Prostate gland (tissue), 2 donors: ENCODE measurements around the gene ADCYAP1.

Experiments
- POLR2A ChIP-seq: fragments of 450-650 bp; IDR thresholded peaks from one replicate; pipeline ENCODE4 v1.6.1; 2016; ENCODE audit warnings: antibody characterized with exemption, mild to moderate bottlenecking
- TF ChIP-seq, protein P1 (sequence below), 4 experiments: fragments of 200-600 bp in 2 of 4; fragments of 450-650 bp in 2 of 4; sonication (generic) in 2 of 4; IDR thresholded peaks; 1 replicate in 3 of 4; 2 replicates in 1 of 4; pipeline ENCODE4 v1.5.1; 2016 to 2019; ENCODE audit warnings: antibody characterized with exemption in 4 of 4, mild to moderate bottlenecking in 2 of 4, moderate library complexity in 2 of 4

- TF ChIP-seq, protein P1, sequence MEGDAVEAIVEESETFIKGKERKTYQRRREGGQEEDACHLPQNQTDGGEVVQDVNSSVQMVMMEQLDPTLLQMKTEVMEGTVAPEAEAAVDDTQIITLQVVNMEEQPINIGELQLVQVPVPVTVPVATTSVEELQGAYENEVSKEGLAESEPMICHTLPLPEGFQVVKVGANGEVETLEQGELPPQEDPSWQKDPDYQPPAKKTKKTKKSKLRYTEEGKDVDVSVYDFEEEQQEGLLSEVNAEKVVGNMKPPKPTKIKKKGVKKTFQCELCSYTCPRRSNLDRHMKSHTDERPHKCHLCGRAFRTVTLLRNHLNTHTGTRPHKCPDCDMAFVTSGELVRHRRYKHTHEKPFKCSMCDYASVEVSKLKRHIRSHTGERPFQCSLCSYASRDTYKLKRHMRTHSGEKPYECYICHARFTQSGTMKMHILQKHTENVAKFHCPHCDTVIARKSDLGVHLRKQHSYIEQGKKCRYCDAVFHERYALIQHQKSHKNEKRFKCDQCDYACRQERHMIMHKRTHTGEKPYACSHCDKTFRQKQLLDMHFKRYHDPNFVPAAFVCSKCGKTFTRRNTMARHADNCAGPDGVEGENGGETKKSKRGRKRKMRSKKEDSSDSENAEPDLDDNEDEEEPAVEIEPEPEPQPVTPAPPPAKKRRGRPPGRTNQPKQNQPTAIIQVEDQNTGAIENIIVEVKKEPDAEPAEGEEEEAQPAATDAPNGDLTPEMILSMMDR (IDR thresholded peaks at IDR 0.05), result no peak
- TF ChIP-seq POLR2A, result no peak
These were observed 6.4 kb downstream of the ADCYAP1 start for GRCh38 chr18:911025-911424.
